Measurements from ENCODE around the gene SUN1. TPM values are rescaled to one million over a fixed set of nuclear protein-coding genes. Genes with fewer than 3 reads are reported as not detected.

SUN1 gene
- total and polyA plus RNA-seq, 10 of the 15 experiments (the other 5 are each of a cell fraction or from before 2014, with no cell fraction given), result 27.8 to 107 (median 65.8) TPM

DNA sequence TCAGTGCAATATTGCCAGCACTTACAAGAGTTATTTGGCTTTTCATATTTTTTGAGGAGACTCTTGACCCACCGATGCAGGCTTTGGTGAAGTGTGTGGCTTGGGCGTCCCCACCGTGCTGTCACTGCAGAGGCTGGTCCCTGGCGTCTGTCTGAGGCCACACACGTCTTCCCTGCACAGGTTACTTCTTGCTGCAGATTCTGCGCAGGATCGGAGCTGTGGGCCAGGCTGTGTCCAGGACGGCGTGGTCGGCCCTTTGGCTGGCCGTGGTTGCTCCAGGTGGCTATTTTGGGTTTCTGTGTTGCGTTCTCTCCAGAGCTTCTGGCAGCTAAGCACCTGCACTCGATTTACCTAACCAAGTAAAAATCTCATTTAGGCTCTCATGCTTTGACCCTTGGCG lies 18.9 kb downstream of the SUN1 start:
- Histone ChIP-seq H3K79me2 (ENCODE audit: control insufficient read depth, insufficient read depth, low read length) (no peaks in the 10 kb centered on the region), H3K27ac (ENCODE audit: control insufficient read depth, insufficient read depth) (no peak overlapping the region), H3K27me3 (replicated peaks in 1 of 2; ENCODE audit: control insufficient read depth in 2 of 2, insufficient read depth in 2 of 2, low read length in 1 of 2) (no peaks in the 10 kb centered on the region), H4K20me1 (ENCODE audit: control insufficient read depth, insufficient read depth) (no peaks in the 10 kb centered on the region), H3K9ac (ENCODE audit: control insufficient read depth, insufficient read depth, low read length) (no peak overlapping the region), H3K4me2 (ENCODE audit: control insufficient read depth, insufficient read depth) (no peak overlapping the region), H3K4me1 (ENCODE audit: control insufficient read depth, insufficient read depth, low read length) (no peaks in the 10 kb centered on the region), H3K36me3 (ENCODE audit: control insufficient read depth in 2 of 2, insufficient read depth in 2 of 2, low read length in 1 of 2) (peaks cover 26 to 32% of the 10 kb centered on the region in 2 experiments; a peak in 3 of 4 replicates), H2AFZ (ENCODE audit: control insufficient read depth, low read depth, low read length) (no peak overlapping the region), H3K9me3 (replicated peaks; ENCODE audit: control insufficient read depth, insufficient read depth, low read length) (no peaks in the 10 kb centered on the region), H3K4me3 (no peak overlapping the region)
- ChIA-PET RAD21 (ENCODE audit: unreplicated experiment) (no interaction called here), CTCF (no interaction called here), SMC1A (ENCODE audit: uncharacterized antibody, unreplicated experiment) (interaction anchor here (1.2 kb wide), 1 partner anchor 19 kb away, joined by 3 read pairs; the partner anchor contains the start of gene SUN1), POLR2A (no interaction called here)
- DNase-seq (ENCODE audit: low read depth, low spot score) (no peak), ATAC-seq (no peak), FAIRE-seq (no peak)
- in situ Hi-C loops (cut with MboI), result no loop called here
- intact Hi-C loops (cut with micrococcal nuclease; ENCODE audit: unreplicated experiment), result no loop called here
- WGBS (ENCODE audit: insufficient coverage, insufficient replicate concordance, low lambda C conversion rate, missing lambda C conversion rate), result 91% methylated on average over 14 of the region's 14 CpGs
- BruUV-seq (replicated peaks), result no TSS peak
- TF ChIP-seq ETV6 (conservative IDR thresholded peaks at IDR 0.05 in 1 of 2, IDR thresholded peaks at IDR 0.05 in 1 of 2; ENCODE audit: borderline replicate concordance in 1 of 2, low read depth in 1 of 2) (no peak), NR2C2 (IDR thresholded peaks at IDR 0.05; ENCODE audit: borderline replicate concordance, control insufficient read depth, insufficient read length, low read depth) (no peak), PML (IDR thresholded peaks at IDR 0.05; ENCODE audit: low read length) (no peak), TCF3 (IDR thresholded peaks at IDR 0.05; ENCODE audit: borderline replicate concordance, insufficient read depth, low read depth, low read length) (no peak), CBX5 (IDR thresholded peaks at IDR 0.05; ENCODE audit: low read depth) (no peak), CHD2 (IDR thresholded peaks at IDR 0.05; ENCODE audit: borderline replicate concordance, low read depth, low read length) (no peak), CHD1 (IDR thresholded peaks at IDR 0.05; ENCODE audit: low read depth, low read length) (no peak), KLF5 (IDR thresholded peaks at IDR 0.05; ENCODE audit: partially characterized antibody) (no peak), HDGF (IDR thresholded peaks at IDR 0.05) (no peak), SIN3A (IDR thresholded peaks at IDR 0.05; ENCODE audit: low read depth, low read length) (no peak), CREB1 (IDR thresholded peaks at IDR 0.05; ENCODE audit: low read depth) (no peak), TAF1 (IDR thresholded peaks at IDR 0.05; ENCODE audit: borderline replicate concordance, low read depth, low read length) (no peak), CBX3 (IDR thresholded peaks at IDR 0.05; ENCODE audit: borderline replicate concordance, low read depth) (no peak), NFYA (IDR thresholded peaks at IDR 0.05; ENCODE audit: borderline replicate concordance, low read depth, low read length) (no peak)
- TF ChIP-seq, protein P1, sequence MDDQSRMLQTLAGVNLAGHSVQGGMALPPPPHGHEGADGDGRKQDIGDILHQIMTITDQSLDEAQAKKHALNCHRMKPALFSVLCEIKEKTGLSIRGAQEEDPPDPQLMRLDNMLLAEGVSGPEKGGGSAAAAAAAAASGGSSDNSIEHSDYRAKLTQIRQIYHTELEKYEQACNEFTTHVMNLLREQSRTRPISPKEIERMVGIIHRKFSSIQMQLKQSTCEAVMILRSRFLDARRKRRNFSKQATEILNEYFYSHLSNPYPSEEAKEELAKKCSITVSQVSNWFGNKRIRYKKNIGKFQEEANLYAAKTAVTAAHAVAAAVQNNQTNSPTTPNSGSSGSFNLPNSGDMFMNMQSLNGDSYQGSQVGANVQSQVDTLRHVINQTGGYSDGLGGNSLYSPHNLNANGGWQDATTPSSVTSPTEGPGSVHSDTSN (IDR thresholded peaks at IDR 0.05; ENCODE audit: insufficient replicate concordance, low read depth, low read length), result no peak
- TF ChIP-seq, protein P2, sequence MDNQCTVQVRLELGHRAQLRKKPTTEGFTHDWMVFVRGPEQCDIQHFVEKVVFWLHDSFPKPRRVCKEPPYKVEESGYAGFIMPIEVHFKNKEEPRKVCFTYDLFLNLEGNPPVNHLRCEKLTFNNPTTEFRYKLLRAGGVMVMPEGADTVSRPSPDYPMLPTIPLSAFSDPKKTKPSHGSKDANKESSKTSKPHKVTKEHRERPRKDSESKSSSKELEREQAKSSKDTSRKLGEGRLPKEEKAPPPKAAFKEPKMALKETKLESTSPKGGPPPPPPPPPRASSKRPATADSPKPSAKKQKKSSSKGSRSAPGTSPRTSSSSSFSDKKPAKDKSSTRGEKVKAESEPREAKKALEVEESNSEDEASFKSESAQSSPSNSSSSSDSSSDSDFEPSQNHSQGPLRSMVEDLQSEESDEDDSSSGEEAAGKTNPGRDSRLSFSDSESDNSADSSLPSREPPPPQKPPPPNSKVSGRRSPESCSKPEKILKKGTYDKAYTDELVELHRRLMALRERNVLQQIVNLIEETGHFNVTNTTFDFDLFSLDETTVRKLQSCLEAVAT (IDR thresholded peaks at IDR 0.05), result no peak
- TF ChIP-seq, protein P3, sequence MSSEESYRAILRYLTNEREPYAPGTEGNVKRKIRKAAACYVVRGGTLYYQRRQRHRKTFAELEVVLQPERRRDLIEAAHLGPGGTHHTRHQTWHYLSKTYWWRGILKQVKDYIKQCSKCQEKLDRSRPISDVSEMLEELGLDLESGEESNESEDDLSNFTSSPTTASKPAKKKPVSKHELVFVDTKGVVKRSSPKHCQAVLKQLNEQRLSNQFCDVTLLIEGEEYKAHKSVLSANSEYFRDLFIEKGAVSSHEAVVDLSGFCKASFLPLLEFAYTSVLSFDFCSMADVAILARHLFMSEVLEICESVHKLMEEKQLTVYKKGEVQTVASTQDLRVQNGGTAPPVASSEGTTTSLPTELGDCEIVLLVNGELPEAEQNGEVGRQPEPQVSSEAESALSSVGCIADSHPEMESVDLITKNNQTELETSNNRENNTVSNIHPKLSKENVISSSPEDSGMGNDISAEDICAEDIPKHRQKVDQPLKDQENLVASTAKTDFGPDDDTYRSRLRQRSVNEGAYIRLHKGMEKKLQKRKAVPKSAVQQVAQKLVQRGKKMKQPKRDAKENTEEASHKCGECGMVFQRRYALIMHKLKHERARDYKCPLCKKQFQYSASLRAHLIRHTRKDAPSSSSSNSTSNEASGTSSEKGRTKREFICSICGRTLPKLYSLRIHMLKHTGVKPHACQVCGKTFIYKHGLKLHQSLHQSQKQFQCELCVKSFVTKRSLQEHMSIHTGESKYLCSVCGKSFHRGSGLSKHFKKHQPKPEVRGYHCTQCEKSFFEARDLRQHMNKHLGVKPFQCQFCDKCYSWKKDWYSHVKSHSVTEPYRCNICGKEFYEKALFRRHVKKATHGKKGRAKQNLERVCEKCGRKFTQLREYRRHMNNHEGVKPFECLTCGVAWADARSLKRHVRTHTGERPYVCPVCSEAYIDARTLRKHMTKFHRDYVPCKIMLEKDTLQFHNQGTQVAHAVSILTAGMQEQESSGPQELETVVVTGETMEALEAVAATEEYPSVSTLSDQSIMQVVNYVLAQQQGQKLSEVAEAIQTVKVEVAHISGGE (CRISPR knock-in tag; IDR thresholded peaks at IDR 0.05), result no peak
- TF ChIP-seq, protein P4, sequence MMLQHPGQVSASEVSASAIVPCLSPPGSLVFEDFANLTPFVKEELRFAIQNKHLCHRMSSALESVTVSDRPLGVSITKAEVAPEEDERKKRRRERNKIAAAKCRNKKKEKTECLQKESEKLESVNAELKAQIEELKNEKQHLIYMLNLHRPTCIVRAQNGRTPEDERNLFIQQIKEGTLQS (IDR thresholded peaks at IDR 0.05; ENCODE audit: borderline replicate concordance, extremely low read depth, low read depth, low read length), result no peak
